MG63 (cell line): Measurements from ENCODE around the gene MEDAG. TPM values are rescaled to one million over a fixed set of nuclear protein-coding genes. Genes with fewer than 3 reads are reported as not detected.
A peak's percentile ranks its signal among the peaks of the same experiment; 100 is the strongest.

ENCODE experiments used
- DNase-seq: peaks from one replicate; pipeline ENCODE4 v3.0.0-alpha.2; 2020
- H3K27me3 ChIP-seq: fragments of 250-450 bp; sonication (Bioruptor Pico); 2 replicates; pipeline ENCODE4 v1.5.1; 2020; ENCODE audit warnings: mild to moderate bottlenecking, moderate library complexity
- H3K36me3 ChIP-seq: fragments of 250-450 bp; sonication (Bioruptor Pico); 2 replicates; pipeline ENCODE4 v1.5.1; 2020; ENCODE audit warnings: mild to moderate bottlenecking, moderate library complexity
- H3K4me3 ChIP-seq: fragments of 250-450 bp; sonication (Bioruptor Pico); 2 replicates; pipeline ENCODE4 v1.5.1; 2020; ENCODE audit warnings: mild to moderate bottlenecking, moderate library complexity
- H3K9me3 ChIP-seq: fragments of 250-450 bp; sonication (Bioruptor Pico); 2 replicates; pipeline ENCODE4 v1.5.1; 2020; ENCODE audit warnings: mild to moderate bottlenecking, moderate library complexity
- total RNA-seq: library from RNA; depleted of rRNA; stranded (reverse); fragments of >200 nt; shearing (Covaris generic); gene quantifications from 2 replicates; pipeline ENCODE4 v1.2.3, GENCODE V29; 2014; ENCODE audit warnings: low replicate concordance; rRNA removed

MEDAG gene
- total RNA-seq, result 1.1 and 5.7 TPM in 2 replicates

GRCh38 chr13:30905932-30906383 is at the start of gene MEDAG:
Gene MEDAG, plus strand, starts transcription at chr13:30906271. Its CDS starts 245 bp downstream, at chr13:30906516.
- no peaks in the 10 kb centered on the region for H3K36me3 ChIP-seq
- H3K4me3 ChIP-seq, result no peak within 1 kb of the TSS
- DNase-seq, result peak; percentile 75
- H3K27me3 ChIP-seq, result no peaks in the 10 kb centered on the region
- H3K9me3 ChIP-seq, result no peaks in the 10 kb centered on the region

- Histone ChIP-seq H3K4me3 (no peak overlapping the region), H3K9me3 (no peaks in the 10 kb centered on the region), H3K27me3 (no peaks in the 10 kb centered on the region), H3K36me3 (no peaks in the 10 kb centered on the region)
- no peak for DNase-seq
Measured at GRCh38 chr13:30857018-30857417, 49.1 kb upstream of the MEDAG start.

GRCh38 chr13:30857636-30858035 is 48.4 kb upstream of the MEDAG start:
- no peak for DNase-seq
- H3K27me3 ChIP-seq, result no peaks in the 10 kb centered on the region
- H3K4me3 ChIP-seq, result no peak overlapping the region
- H3K36me3 ChIP-seq, result no peaks in the 10 kb centered on the region
- no peaks in the 10 kb centered on the region for H3K9me3 ChIP-seq

- no peaks in the 10 kb centered on the region for H3K36me3 ChIP-seq
- no peak overlapping the region for H3K4me3 ChIP-seq
- H3K27me3 ChIP-seq, result no peaks in the 10 kb centered on the region
- no peak for DNase-seq
- no peaks in the 10 kb centered on the region for H3K9me3 ChIP-seq
Measured at GRCh38 chr13:30859326-30859725, 46.7 kb upstream of the MEDAG start.

GRCh38 chr13:30861163-30861562 is 44.9 kb upstream of the MEDAG start:
- H3K9me3 ChIP-seq, result no peaks in the 10 kb centered on the region
- no peaks in the 10 kb centered on the region for H3K36me3 ChIP-seq
- DNase-seq, result no peak
- no peak overlapping the region for H3K4me3 ChIP-seq
- no peaks in the 10 kb centered on the region for H3K27me3 ChIP-seq

- no peak for DNase-seq
- Histone ChIP-seq H3K27me3 (no peaks in the 10 kb centered on the region), H3K4me3 (no peak overlapping the region), H3K9me3 (no peaks in the 10 kb centered on the region), H3K36me3 (no peaks in the 10 kb centered on the region)
Measured at GRCh38 chr13:30861836-30862467, 44.1 kb upstream of the MEDAG start.

GRCh38 chr13:30862707-30863106 is 43.4 kb upstream of the MEDAG start:
- Histone ChIP-seq H3K9me3 (no peaks in the 10 kb centered on the region), H3K36me3 (no peaks in the 10 kb centered on the region), H3K4me3 (no peak overlapping the region), H3K27me3 (no peaks in the 10 kb centered on the region)
- DNase-seq, result no peak

GRCh38 chr13:30863231-30863630 is 42.8 kb upstream of the MEDAG start:
- Histone ChIP-seq H3K27me3 (no peaks in the 10 kb centered on the region), H3K9me3 (no peaks in the 10 kb centered on the region), H3K36me3 (no peaks in the 10 kb centered on the region), H3K4me3 (no peak overlapping the region)
- no peak for DNase-seq

- DNase-seq, result no peak
- H3K27me3 ChIP-seq, result no peaks in the 10 kb centered on the region
- no peaks in the 10 kb centered on the region for H3K9me3 ChIP-seq
- no peaks in the 10 kb centered on the region for H3K36me3 ChIP-seq
- H3K4me3 ChIP-seq, result no peak overlapping the region
Measured at GRCh38 chr13:30863796-30864195, 42.3 kb upstream of the MEDAG start.

- DNase-seq, result peak; percentile 41
- Histone ChIP-seq H3K4me3 (no peak overlapping the region), H3K9me3 (no peaks in the 10 kb centered on the region), H3K36me3 (no peaks in the 10 kb centered on the region), H3K27me3 (no peaks in the 10 kb centered on the region)
Measured at GRCh38 chr13:30864433-30865122, 41.5 kb upstream of the MEDAG start.

- H3K27me3 ChIP-seq, result no peaks in the 10 kb centered on the region
- no peaks in the 10 kb centered on the region for H3K36me3 ChIP-seq
- H3K9me3 ChIP-seq, result no peaks in the 10 kb centered on the region
- 0 out of 2 replicates have a peak overlapping the region, but pooled peaks have one; percentile 24 for H3K4me3 ChIP-seq
- DNase-seq, result peak; percentile 83
Measured at GRCh38 chr13:30865123-30866049, 40.7 kb upstream of the MEDAG start.

GRCh38 chr13:30866677-30867076 is 39.4 kb upstream of the MEDAG start:
- H3K9me3 ChIP-seq, result no peaks in the 10 kb centered on the region
- no peaks in the 10 kb centered on the region for H3K36me3 ChIP-seq
- H3K4me3 ChIP-seq, result no peak overlapping the region
- DNase-seq, result no peak
- H3K27me3 ChIP-seq, result no peaks in the 10 kb centered on the region

- H3K4me3 ChIP-seq, result no peak overlapping the region
- H3K36me3 ChIP-seq, result no peaks in the 10 kb centered on the region
- no peaks in the 10 kb centered on the region for H3K9me3 ChIP-seq
- H3K27me3 ChIP-seq, result no peaks in the 10 kb centered on the region
- no peak for DNase-seq
Measured at GRCh38 chr13:30867089-30867669, 38.9 kb upstream of the MEDAG start.

GRCh38 chr13:30868799-30869470 is 37.1 kb upstream of the MEDAG start:
- DNase-seq, result peak; percentile 72
- Histone ChIP-seq H3K36me3 (no peaks in the 10 kb centered on the region), H3K9me3 (no peaks in the 10 kb centered on the region), H3K4me3 (no peak overlapping the region), H3K27me3 (no peaks in the 10 kb centered on the region)

- H3K27me3 ChIP-seq, result no peaks in the 10 kb centered on the region
- DNase-seq, result peak; percentile 67
- no peaks in the 10 kb centered on the region for H3K36me3 ChIP-seq
- H3K9me3 ChIP-seq, result no peaks in the 10 kb centered on the region
- no peak overlapping the region for H3K4me3 ChIP-seq
Measured at GRCh38 chr13:30869491-30869890, 36.6 kb upstream of the MEDAG start.
